ENCODE data around the gene RASAL2.

DNA sequence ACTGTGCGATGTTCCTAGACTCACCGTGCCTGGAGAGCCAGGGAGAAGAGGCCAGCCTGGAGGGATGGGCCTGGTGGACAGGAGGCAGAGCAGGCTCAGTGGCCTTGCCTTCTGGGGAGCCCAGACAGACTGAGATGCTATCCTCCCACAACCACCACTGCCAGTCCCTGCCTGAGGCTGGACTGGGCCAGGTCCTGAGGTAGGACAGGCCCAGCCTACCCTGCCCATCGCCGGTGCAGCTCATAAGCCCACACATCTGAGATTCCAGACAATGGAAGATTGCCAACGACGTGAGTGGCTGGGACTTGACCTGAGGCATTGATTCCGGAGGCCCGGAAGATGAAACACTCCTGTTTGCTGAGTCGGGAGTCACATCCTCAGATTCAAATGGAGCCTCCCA is 397.1 kb downstream of the RASAL2 start:
- TF ChIP-seq EZH2 (IDR thresholded peaks at IDR 0.05; ENCODE audit: borderline replicate concordance, low read length), result no peak
- TF ChIP-seq, protein P1, sequence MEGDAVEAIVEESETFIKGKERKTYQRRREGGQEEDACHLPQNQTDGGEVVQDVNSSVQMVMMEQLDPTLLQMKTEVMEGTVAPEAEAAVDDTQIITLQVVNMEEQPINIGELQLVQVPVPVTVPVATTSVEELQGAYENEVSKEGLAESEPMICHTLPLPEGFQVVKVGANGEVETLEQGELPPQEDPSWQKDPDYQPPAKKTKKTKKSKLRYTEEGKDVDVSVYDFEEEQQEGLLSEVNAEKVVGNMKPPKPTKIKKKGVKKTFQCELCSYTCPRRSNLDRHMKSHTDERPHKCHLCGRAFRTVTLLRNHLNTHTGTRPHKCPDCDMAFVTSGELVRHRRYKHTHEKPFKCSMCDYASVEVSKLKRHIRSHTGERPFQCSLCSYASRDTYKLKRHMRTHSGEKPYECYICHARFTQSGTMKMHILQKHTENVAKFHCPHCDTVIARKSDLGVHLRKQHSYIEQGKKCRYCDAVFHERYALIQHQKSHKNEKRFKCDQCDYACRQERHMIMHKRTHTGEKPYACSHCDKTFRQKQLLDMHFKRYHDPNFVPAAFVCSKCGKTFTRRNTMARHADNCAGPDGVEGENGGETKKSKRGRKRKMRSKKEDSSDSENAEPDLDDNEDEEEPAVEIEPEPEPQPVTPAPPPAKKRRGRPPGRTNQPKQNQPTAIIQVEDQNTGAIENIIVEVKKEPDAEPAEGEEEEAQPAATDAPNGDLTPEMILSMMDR (conservative IDR thresholded peaks at IDR 0.05 in 1 of 2, IDR thresholded peaks at IDR 0.05 in 1 of 2; ENCODE audit: extremely low read depth in 1 of 2, insufficient read depth in 1 of 2, low read depth in 1 of 2, low read length in 2 of 2), result no peak

Measured in mammary epithelial cell (primary cell).